Activated naive CD8-positive, alpha-beta T cell treated with anti-CD3 and anti-CD28 coated beads, Interleukin-2, amount 10 ng/mL, durations not matched to agents 7 days and 5 days (primary cell): ENCODE results near the gene SBDS. TPM values are rescaled to one million over a fixed set of nuclear protein-coding genes. Genes with fewer than 3 reads are reported as not detected.
"Not testable (repeated sequence)": the region's sequence is repeated elsewhere in the genome, so short reads cannot be mapped to it uniquely, and the experiment has no call there.

Source experiments
- ATAC-seq: fragments of 150-1000 bp; cut with Tn5 transposase; one replicate; pipeline ENCODE4 v1.10.0; 2021; ENCODE audit warnings: low read depth, moderate library complexity
- POLR2A ChIA-PET: fragments of 350-600 bp; sonication (Branson Sonifier 250); formaldehyde crosslinking; loops from one replicate; lab custom pipeline; 2021; ENCODE audit warnings: antibody characterized with exemption; lab: Charles Lee
- DNase-seq: peaks from one replicate; pipeline ENCODE4 v3.0.0; 2021
- H3K27ac Mint-ChIP-seq: one replicate; pipeline ENCODE4 v1.8.0; 2022; ENCODE audit warnings: mild to moderate bottlenecking, mixed read lengths
- H3K27me3 Mint-ChIP-seq: one replicate; pipeline ENCODE4 v1.8.0; 2022; ENCODE audit warnings: mild to moderate bottlenecking, moderate library complexity, mixed read lengths
- H3K36me3 Mint-ChIP-seq: one replicate; pipeline ENCODE4 v1.8.0; 2021; ENCODE audit warnings: mild to moderate bottlenecking, mixed read lengths
- H3K4me1 Mint-ChIP-seq: one replicate; pipeline ENCODE4 v1.8.0; 2021; ENCODE audit warnings: mixed read lengths
- H3K4me3 Mint-ChIP-seq: one replicate; pipeline ENCODE4 v1.8.0; 2022; ENCODE audit warnings: mild to moderate bottlenecking, moderate library complexity, mixed read lengths
- H3K9me3 Mint-ChIP-seq: one replicate; pipeline ENCODE4 v1.8.0; 2021; ENCODE audit warnings: mixed read lengths
- total RNA-seq, 2 experiments: library from RNA; stranded (reverse); gene quantifications; one replicate each; pipeline ENCODE4 v1.2.3, GENCODE V29; 2021

SBDS gene
- 10 to 100 TPM; 47.5 to 47.7 TPM for total RNA-seq

GRCh38 chr7:66995050-66995776, at the start of gene SBDS:
Gene SBDS (minus strand): TSS chr7:66995586. CDS start chr7:66995417, 169 bp downstream.
- ATAC-seq (peak; percentile 67), DNase-seq (peak; percentile 86)
- Mint-ChIP-seq H3K36me3 (peaks cover 13% of the 10 kb centered on the region), H3K4me3 (peak within 1 kb of the TSS; percentile 98), H3K27ac (peak within 1 kb of the TSS; percentile 98), H3K4me1 (peaks cover 22% of the 10 kb centered on the region)
- H3K9me3 Mint-ChIP-seq, H3K27me3 Mint-ChIP-seq: not testable (repeated sequence)
- POLR2A ChIA-PET, result interaction anchor here (0.5 to 2.9 kb wide), 12 partner anchors 12 to 1014 kb away, joined by 3 to 21 read pairs (median 6); partner anchors contain the start of genes CRCP, GUSB, KCTD7 and RABGEF1

GRCh38 chr7:67043559-67043930, 48.2 kb upstream of the SBDS start:
- H3K4me3 Mint-ChIP-seq, H3K9me3 Mint-ChIP-seq, H3K27me3 Mint-ChIP-seq, POLR2A ChIA-PET, H3K36me3 Mint-ChIP-seq, H3K4me1 Mint-ChIP-seq, ATAC-seq, DNase-seq, H3K27ac Mint-ChIP-seq: not testable (repeated sequence)

GRCh38 chr7:67042781-67043558, 47.6 kb upstream of the SBDS start:
- H3K27me3 Mint-ChIP-seq, ATAC-seq, H3K27ac Mint-ChIP-seq, H3K4me3 Mint-ChIP-seq, POLR2A ChIA-PET, DNase-seq, H3K4me1 Mint-ChIP-seq, H3K36me3 Mint-ChIP-seq, H3K9me3 Mint-ChIP-seq: not testable (repeated sequence)

GRCh38 chr7:67040832-67041231, 45.4 kb upstream of the SBDS start:
- not testable (repeated sequence) for ATAC-seq, H3K36me3 Mint-ChIP-seq, H3K9me3 Mint-ChIP-seq, H3K27me3 Mint-ChIP-seq, H3K4me1 Mint-ChIP-seq, H3K27ac Mint-ChIP-seq, DNase-seq, H3K4me3 Mint-ChIP-seq
- POLR2A ChIA-PET, result interaction anchor here (0.6 kb wide), 1 partner anchor 120 kb away, joined by 3 read pairs; the partner anchor contains the start of gene TMEM248

GRCh38 chr7:67036432-67037395, 41.3 kb upstream of the SBDS start:
- ATAC-seq, H3K4me3 Mint-ChIP-seq, H3K9me3 Mint-ChIP-seq, DNase-seq, POLR2A ChIA-PET, H3K27me3 Mint-ChIP-seq, H3K4me1 Mint-ChIP-seq, H3K27ac Mint-ChIP-seq: not testable (repeated sequence)
- H3K36me3 Mint-ChIP-seq, result peaks cover 24% of the 10 kb centered on the region

- Mint-ChIP-seq H3K4me3 (no peak overlapping the region), H3K9me3 (peaks cover 8% of the 10 kb centered on the region), H3K27me3 (no peaks in the 10 kb centered on the region), H3K27ac (no peak overlapping the region), H3K4me1 (no peaks in the 10 kb centered on the region), H3K36me3 (peaks cover 42% of the 10 kb centered on the region)
- DNase-seq, result no peak
- POLR2A ChIA-PET, result interaction anchor here (0.7 kb wide), 1 partner anchor 63 kb away, joined by 6 read pairs; no protein-coding TSS in a partner anchor
- no peak for ATAC-seq
These were observed 37.9 kb upstream of the SBDS start for GRCh38 chr7:67033251-67033650.

- ATAC-seq, DNase-seq, H3K9me3 Mint-ChIP-seq, H3K27ac Mint-ChIP-seq, POLR2A ChIA-PET, H3K27me3 Mint-ChIP-seq, H3K4me1 Mint-ChIP-seq, H3K4me3 Mint-ChIP-seq: not testable (repeated sequence)
- H3K36me3 Mint-ChIP-seq, result peaks cover 52% of the 10 kb centered on the region
These were observed 36.3 kb upstream of the SBDS start for GRCh38 chr7:67031685-67032084.

- H3K27me3 Mint-ChIP-seq, H3K4me1 Mint-ChIP-seq, DNase-seq, H3K27ac Mint-ChIP-seq, H3K4me3 Mint-ChIP-seq, ATAC-seq, POLR2A ChIA-PET, H3K9me3 Mint-ChIP-seq: not testable (repeated sequence)
- peaks cover 46% of the 10 kb centered on the region for H3K36me3 Mint-ChIP-seq
These were observed 30.1 kb upstream of the SBDS start for GRCh38 chr7:67025459-67025858.

- Mint-ChIP-seq H3K36me3 (peaks cover 38% of the 10 kb centered on the region), H3K9me3 (no peaks in the 10 kb centered on the region), H3K27ac (no peak overlapping the region), H3K4me3 (no peak overlapping the region), H3K27me3 (no peaks in the 10 kb centered on the region), H3K4me1 (peaks cover 8% of the 10 kb centered on the region)
- DNase-seq (no peak), ATAC-seq (no peak)
- POLR2A ChIA-PET, result no interaction called here
These were observed 27.1 kb upstream of the SBDS start for GRCh38 chr7:67022511-67022910.

- no peaks in the 10 kb centered on the region for H3K27me3 Mint-ChIP-seq
- no peak for DNase-seq
- H3K36me3 Mint-ChIP-seq, result peaks cover 35% of the 10 kb centered on the region
- ATAC-seq, result no peak
- H3K4me1 Mint-ChIP-seq, result peaks cover 8% of the 10 kb centered on the region
- no peak overlapping the region for H3K4me3 Mint-ChIP-seq
- no peak overlapping the region for H3K27ac Mint-ChIP-seq
- POLR2A ChIA-PET, result interaction anchor here (0.6 kb wide), 1 partner anchor 234 kb away, joined by 4 read pairs; no protein-coding TSS in a partner anchor
- H3K9me3 Mint-ChIP-seq, result no peaks in the 10 kb centered on the region
These were observed 25.9 kb upstream of the SBDS start for GRCh38 chr7:67021260-67021659.

- Mint-ChIP-seq H3K4me1 (peaks cover 8% of the 10 kb centered on the region), H3K36me3 (peaks cover 33% of the 10 kb centered on the region), H3K27ac (peak overlapping the region; percentile 54), H3K9me3 (no peaks in the 10 kb centered on the region), H3K4me3 (no peak overlapping the region), H3K27me3 (no peaks in the 10 kb centered on the region)
- ATAC-seq, result peak; percentile 84
- POLR2A ChIA-PET, result no interaction called here
- DNase-seq, result no peak
These were observed 24.4 kb upstream of the SBDS start for GRCh38 chr7:67019562-67020390.

GRCh38 chr7:67018940-67019339, 23.6 kb upstream of the SBDS start:
- Mint-ChIP-seq H3K27ac (no peak overlapping the region), H3K9me3 (no peaks in the 10 kb centered on the region), H3K27me3 (no peaks in the 10 kb centered on the region), H3K4me1 (peaks cover 8% of the 10 kb centered on the region), H3K4me3 (no peak overlapping the region), H3K36me3 (peaks cover 33% of the 10 kb centered on the region)
- DNase-seq, result no peak
- no peak for ATAC-seq
- POLR2A ChIA-PET, result no interaction called here
